Right lobe of liver (tissue), 6 donors: ENCODE results near the gene BRINP3. TPM values are rescaled to one million over a fixed set of nuclear protein-coding genes. Genes with fewer than 3 reads are reported as not detected.

Source experiments
- ATAC-seq, 4 donors: fragments of 200-7000 bp; cut with Tn5 transposase; one replicate each; pipeline ENCODE4 v1.9.1; 2020; ENCODE audit warnings: mild to moderate bottlenecking in 4 of 4, moderate library complexity in 4 of 4
- DNase-seq, 3 donors: peaks; one replicate each; pipeline ENCODE4 v3.0.0-alpha.2; 2020
- H3K27ac ChIP-seq, 3 donors: fragments of 200-600 bp; one replicate each; pipeline ENCODE4 v1.8.0; 2022
- H3K27me3 ChIP-seq, 2 donors: fragments of 200-600 bp; one replicate each; pipeline ENCODE4 v1.8.0; 2022
- H3K36me3 ChIP-seq, 4 donors: fragments of 200-600 bp; sonication (generic) in 1 of 4; one replicate each; pipeline versions ENCODE4 v1.5.1 to v1.8.0; 2017 to 2022; ENCODE audit warnings: control low read depth in 1 of 4
- H3K4me1 ChIP-seq, 4 donors: fragments of 200-600 bp; sonication (generic) in 1 of 4; one replicate each; pipeline versions ENCODE4 v1.5.1 to v1.8.0; 2017 to 2022; ENCODE audit warnings: control low read depth in 1 of 4
- H3K4me3 ChIP-seq, 3 donors: fragments of 200-600 bp; one replicate each; pipeline ENCODE4 v1.8.0; 2022
- H3K9me3 ChIP-seq, 4 donors: fragments of 200-600 bp; sonication (generic) in 1 of 4; one replicate each; pipeline versions ENCODE4 v1.5.1 to v1.8.0; 2017 to 2022; ENCODE audit warnings: control low read depth in 1 of 4
- POLR2A ChIP-seq: fragments of 450-650 bp; IDR thresholded peaks from one replicate; pipeline ENCODE4 v1.6.1; 2017; ENCODE audit warnings: antibody characterized with exemption, mild to moderate bottlenecking
- WGBS: methylation state at CpG from one replicate; pipeline ENCODE4 v1.1.6; 2018; ENCODE audit warnings: low coverage, low lambda C conversion rate; ENCODE audit not compliant: insufficient coverage; ENCODE audit errors: missing lambda C conversion rate; 5-methylcytosine and 5-hydroxymethylcytosine counted together
- intact Hi-C, 2 donors: fragments of 100-400 bp; cut with DNase I; formaldehyde crosslinking; loops; one replicate each; pipeline versions ENCODE4 v1.11.2 to v1.14.1; 2022
- total RNA-seq, 6 experiments: library from RNA; depleted of rRNA in 2 of 6; stranded (reverse); fragments of >200 nt in 2 of 6; fragmentation: NEBNext Ultra II Directional in 3 of 6; extraction: Animal tissue kit (Norgen Biotek cat#: 25700) in 3 of 6; gene quantifications; one replicate each; pipeline versions ENCODE4 v1.1.0 to v1.2.4, GENCODE V29; 2016 to 2023
- TF ChIP-seq, protein P1 (sequence below), 4 donors: fragments of 200-600 bp in 3 of 4; fragments of 450-650 bp in 1 of 4; IDR thresholded peaks; one replicate each; pipeline versions ENCODE4 v1.5.1 to v1.8.0; 2016 to 2022; ENCODE audit warnings: antibody characterized with exemption in 4 of 4, mild to moderate bottlenecking in 2 of 4
- donor health status: DM: no; HTN: yes; CAD: no.
- donor health status: DM: no; HTN: no; CAD: no.
- donor health status: DM: no; HTN: no; CAD: no.
- donor health status: DM: no; HTN: yes; CAD: no.
- donor health status: DM: no; HTN: yes; CAD: no.

The BRINP3 gene
- total RNA-seq, 6 experiments from 2014 or later, result not detected

DNA sequence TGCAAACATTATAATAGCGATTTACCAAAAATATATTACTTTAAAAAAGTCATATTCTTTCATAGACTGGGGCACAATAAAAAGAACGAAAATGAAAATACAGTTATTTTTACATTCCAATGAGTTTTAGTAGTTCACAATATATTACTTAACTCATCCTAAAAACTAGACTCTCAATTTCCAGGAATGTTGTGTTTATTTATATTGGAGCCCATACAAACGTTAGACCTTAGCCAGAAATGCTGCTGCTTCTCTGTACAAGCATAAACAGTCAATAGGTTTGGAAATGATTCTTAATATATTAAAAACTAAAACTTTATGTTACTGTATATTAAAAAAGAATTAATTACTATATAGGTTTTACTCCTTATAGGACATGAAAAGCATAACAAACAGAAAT, 302.3 kb downstream of the BRINP3 start:
- WGBS, result 39% methylated on average over 3 of the region's 3 CpGs
- no peak overlapping the region for H3K4me3 ChIP-seq
- intact Hi-C loops, result no loop called here
- no peak overlapping the region for H3K27ac ChIP-seq
- no peaks in the 10 kb centered on the region for H3K4me1 ChIP-seq
- no peak for ATAC-seq
- H3K27me3 ChIP-seq, result no peaks in the 10 kb centered on the region
- H3K9me3 ChIP-seq, result no peaks in the 10 kb centered on the region
- H3K36me3 ChIP-seq, result no peaks in the 10 kb centered on the region
- no peak for DNase-seq
- TF ChIP-seq, protein P1, sequence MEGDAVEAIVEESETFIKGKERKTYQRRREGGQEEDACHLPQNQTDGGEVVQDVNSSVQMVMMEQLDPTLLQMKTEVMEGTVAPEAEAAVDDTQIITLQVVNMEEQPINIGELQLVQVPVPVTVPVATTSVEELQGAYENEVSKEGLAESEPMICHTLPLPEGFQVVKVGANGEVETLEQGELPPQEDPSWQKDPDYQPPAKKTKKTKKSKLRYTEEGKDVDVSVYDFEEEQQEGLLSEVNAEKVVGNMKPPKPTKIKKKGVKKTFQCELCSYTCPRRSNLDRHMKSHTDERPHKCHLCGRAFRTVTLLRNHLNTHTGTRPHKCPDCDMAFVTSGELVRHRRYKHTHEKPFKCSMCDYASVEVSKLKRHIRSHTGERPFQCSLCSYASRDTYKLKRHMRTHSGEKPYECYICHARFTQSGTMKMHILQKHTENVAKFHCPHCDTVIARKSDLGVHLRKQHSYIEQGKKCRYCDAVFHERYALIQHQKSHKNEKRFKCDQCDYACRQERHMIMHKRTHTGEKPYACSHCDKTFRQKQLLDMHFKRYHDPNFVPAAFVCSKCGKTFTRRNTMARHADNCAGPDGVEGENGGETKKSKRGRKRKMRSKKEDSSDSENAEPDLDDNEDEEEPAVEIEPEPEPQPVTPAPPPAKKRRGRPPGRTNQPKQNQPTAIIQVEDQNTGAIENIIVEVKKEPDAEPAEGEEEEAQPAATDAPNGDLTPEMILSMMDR (IDR thresholded peaks at IDR 0.05), result no peak
- no peak for TF ChIP-seq POLR2A

DNA sequence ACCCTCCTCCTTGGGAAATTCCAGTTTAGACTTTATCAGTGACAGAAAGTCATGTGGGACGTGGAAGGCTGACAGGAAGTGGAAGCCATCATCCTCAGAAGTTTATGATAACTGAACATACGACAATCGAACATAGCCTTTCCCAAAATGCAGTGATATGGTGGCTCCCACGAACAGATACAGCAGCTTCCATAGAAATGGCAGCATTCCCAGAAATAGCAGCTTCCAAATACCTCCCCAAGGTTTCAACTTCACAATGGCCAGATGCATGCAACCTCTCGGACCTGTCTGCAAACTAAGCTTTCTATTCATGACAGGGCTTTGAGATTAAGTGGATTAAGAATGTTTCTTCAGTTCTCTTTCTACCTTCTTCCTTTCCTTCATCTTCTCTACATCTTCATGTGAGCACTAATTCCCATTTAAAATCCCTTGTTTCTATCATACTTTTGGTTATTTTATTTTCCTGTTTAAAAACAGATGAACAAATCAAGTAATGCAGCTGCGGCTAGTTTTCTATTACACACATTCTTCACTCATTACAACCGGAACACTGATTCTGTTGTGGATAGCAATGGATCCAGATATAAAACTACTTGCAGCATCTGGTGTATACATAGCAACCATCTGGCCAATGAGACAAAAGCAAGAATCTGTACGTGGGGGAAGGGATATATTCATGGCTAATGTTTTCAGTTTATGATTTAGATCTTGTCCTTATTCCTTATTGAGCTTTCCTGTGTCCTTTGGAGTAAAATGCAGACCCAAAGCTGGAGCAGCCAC, 304.8 kb downstream of the BRINP3 start:
- Histone ChIP-seq H3K27ac (no peak overlapping the region), H3K36me3 (no peaks in the 10 kb centered on the region), H3K4me1 (no peaks in the 10 kb centered on the region), H3K9me3 (no peaks in the 10 kb centered on the region), H3K27me3 (no peaks in the 10 kb centered on the region), H3K4me3 (no peak overlapping the region)
- TF ChIP-seq, protein P1 (IDR thresholded peaks at IDR 0.05), result no peak
- no peak for TF ChIP-seq POLR2A
- intact Hi-C loops, result no loop called here
- 43% methylated on average over 7 of the region's 8 CpGs for WGBS
- ATAC-seq (no peak), DNase-seq (no peak)

DNA sequence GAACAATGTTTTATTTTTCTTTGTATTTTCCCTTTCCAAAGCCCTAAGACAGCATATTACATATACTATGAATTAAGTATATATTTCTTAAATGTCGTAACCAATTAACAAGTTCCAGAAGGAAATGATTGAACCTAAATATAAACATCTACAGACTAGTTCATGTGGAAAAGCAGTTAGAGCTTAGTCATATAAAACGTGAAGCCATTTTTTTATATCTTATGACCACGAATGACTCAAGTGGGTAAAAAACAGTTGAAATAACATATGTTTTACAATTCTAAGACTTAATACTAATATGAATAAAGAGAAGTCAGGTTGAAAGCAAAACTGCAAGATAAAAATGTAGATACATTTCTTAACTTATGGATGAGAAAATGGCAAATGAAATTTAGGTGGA, 307.3 kb downstream of the BRINP3 start:
- ATAC-seq (no peak), DNase-seq (no peak)
- Histone ChIP-seq H3K9me3 (no peaks in the 10 kb centered on the region), H3K36me3 (no peaks in the 10 kb centered on the region), H3K4me1 (no peaks in the 10 kb centered on the region), H3K27me3 (no peaks in the 10 kb centered on the region), H3K27ac (no peak overlapping the region), H3K4me3 (no peak overlapping the region)
- TF ChIP-seq POLR2A, result no peak
- TF ChIP-seq, protein P1 (IDR thresholded peaks at IDR 0.05), result no peak
- intact Hi-C loops, result no loop called here
- 45% methylated on average over 3 of the region's 3 CpGs for WGBS

DNA sequence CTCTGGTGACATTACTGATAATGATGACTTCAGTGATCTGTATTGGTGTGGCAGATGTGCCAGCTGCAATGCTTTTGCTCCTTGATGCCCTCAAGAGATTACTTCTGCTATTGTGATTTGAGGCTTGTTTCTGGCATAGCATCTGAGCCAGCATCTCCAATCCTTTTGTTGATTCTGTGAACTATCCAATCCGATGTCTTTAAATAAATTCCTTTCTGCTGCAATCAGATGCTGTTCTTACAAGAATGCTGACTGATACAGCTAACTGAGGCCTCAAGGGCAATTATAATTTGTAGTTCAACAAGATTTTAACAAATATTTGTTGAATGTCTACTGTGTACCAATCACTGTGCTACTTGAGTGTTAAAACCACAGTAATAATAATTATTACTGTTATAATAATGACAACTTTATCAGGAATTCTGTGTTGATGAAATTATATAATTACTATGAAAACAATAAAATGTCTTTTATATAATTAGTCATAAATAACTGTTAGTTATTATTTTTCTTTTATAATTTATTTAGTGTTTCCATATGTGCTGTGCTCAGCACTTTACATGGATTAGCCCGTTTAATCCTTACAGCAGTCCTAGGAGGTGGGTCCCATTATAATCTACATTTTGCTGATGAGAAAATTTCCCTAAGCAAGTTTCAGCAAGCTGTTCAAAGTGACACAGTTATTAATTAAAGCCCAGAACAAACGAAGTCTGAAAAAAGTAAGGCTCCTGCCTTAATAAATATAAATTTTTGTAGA, 308.2 kb downstream of the BRINP3 start:
- 24% methylated on average over 3 of the region's 3 CpGs for WGBS

More for the DNA sequence above, 308.2 kb downstream of the BRINP3 start:
- TF ChIP-seq, protein P1 (IDR thresholded peaks at IDR 0.05), result no peak
- TF ChIP-seq POLR2A, result no peak
- no peak overlapping the region for H3K4me3 ChIP-seq
- intact Hi-C loops, result no loop called here
- H3K27me3 ChIP-seq, result no peaks in the 10 kb centered on the region
- DNase-seq (no peak), ATAC-seq (no peak)
- no peaks in the 10 kb centered on the region for H3K4me1 ChIP-seq
- no peaks in the 10 kb centered on the region for H3K9me3 ChIP-seq
- no peak overlapping the region for H3K27ac ChIP-seq
- no peaks in the 10 kb centered on the region for H3K36me3 ChIP-seq
